ENCODE results near the gene TLCD5.

Gene TLCD5

DNA sequence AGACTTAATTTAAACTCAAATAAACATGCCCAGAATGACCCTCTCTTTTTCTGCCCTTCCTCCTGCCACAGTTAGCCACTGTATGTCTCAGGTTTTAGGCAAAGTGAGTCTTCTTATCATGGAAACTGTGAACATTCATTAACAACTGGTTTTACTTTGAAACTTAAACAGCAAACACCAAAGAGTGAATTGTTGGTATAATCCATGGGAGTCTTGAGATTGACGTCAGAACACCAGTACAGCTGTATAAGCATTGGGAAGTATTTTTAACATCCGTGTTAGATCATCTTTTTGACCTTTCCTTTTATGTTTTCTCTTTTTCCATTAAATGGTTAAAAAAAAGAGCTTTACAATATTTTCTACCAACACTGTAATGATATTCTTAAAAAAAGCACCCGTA lies 50.0 kb downstream of the TLCD5 start:
- Mint-ChIP-seq H3K27ac (no peak overlapping the region), H3K27me3 (no peaks in the 10 kb centered on the region), H3K4me3 (no peak overlapping the region), H3K9me3 (peaks cover 3% of the 10 kb centered on the region), H3K4me1 (peaks cover 20% of the 10 kb centered on the region), H3K36me3 (peaks cover 10% of the 10 kb centered on the region)
- no peak for ATAC-seq

DNA sequence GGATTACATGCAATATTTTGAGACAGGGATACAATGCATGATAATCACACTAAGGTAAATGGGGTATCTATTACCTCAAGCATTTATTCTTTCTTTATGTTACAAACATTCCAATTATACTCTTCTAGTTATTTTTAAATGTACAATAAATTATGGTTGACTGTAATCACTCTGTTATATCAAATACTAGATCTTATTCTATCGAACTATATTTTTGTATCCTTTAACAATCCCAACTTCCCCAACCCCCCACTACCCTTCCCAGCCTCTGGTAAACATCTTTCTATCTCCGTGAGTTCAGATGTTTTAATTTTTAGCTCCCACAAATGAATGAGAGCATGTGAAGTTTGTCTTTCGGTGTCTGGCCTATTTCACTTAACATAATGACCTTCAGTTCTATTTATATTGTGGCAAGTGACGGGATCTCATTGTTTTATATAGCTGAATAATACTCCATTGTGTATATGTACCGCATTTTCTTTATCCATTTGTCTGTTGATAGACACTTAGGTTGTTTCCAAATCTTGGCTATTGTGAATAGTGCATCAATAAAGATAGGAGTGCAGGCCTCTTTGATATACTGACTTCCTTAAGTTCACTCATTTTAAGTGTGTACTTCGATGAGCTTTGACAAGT lies 51.6 kb downstream of the TLCD5 start:
- Mint-ChIP-seq H3K27me3 (no peaks in the 10 kb centered on the region), H3K9me3 (peaks cover 3% of the 10 kb centered on the region), H3K4me3 (no peak overlapping the region), H3K27ac (no peak overlapping the region), H3K4me1 (peaks cover 18% of the 10 kb centered on the region), H3K36me3 (peaks cover 10% of the 10 kb centered on the region)
- no peak for ATAC-seq

DNA sequence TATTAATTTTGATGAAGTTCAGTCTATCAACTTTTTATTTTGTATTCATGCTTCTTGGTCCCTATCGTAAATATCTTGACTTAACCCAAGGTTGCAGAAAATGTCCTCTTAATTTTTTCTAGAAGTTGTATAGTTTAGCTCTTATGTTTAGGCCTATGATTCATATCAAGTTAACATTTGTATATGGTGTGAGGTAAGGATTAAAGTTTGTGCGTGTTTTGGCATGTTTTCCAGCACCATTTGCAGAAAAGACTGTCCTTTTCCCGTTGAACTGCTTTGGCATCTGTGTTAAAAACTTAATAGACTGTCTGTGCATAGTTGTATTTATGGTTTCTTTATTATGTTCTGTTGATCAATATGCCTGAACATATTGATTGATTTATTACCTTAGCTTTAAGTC lies 53.4 kb downstream of the TLCD5 start:
- Mint-ChIP-seq H3K27me3 (no peaks in the 10 kb centered on the region), H3K36me3 (peaks cover 17% of the 10 kb centered on the region), H3K9me3 (peaks cover 7% of the 10 kb centered on the region), H3K27ac (no peak overlapping the region), H3K4me3 (no peak overlapping the region), H3K4me1 (peaks cover 25% of the 10 kb centered on the region)
- ATAC-seq: no peak

DNA sequence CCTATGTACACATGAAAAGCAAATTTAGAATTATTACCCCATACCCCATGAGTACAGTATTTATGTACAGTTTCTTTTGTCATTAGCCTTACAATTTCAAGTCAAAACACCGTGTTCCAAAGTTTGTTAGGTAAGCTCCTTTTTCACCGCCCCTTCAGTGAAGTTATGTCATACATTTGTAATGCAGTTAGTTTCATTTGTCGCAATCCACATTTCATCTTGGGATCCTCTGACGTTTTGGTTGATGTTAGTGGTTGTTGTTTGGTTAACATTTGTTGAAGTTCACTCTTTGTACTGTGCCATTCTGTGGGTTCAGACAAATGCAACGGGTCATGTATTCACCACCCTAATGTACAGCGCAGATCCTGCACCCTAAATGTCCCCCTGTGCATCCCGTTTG lies 56.3 kb downstream of the TLCD5 start:
- H3K9me3 Mint-ChIP-seq: peaks cover 7% of the 10 kb centered on the region
- ATAC-seq: no peak
- H3K27ac Mint-ChIP-seq: no peak overlapping the region
- no peak overlapping the region for H3K4me3 Mint-ChIP-seq
- peaks cover 17% of the 10 kb centered on the region for H3K36me3 Mint-ChIP-seq
- peaks cover 21% of the 10 kb centered on the region for H3K4me1 Mint-ChIP-seq
- no peaks in the 10 kb centered on the region for H3K27me3 Mint-ChIP-seq
